HG03457 (cell line): Measurements from ENCODE around the gene NEXN.
A peak's percentile ranks its signal among the peaks of the same experiment; 100 is the strongest.
"Not testable (repeated sequence)": the region's sequence is repeated elsewhere in the genome, so short reads cannot be mapped to it uniquely, and the experiment has no call there.

Experiments
- ATAC-seq: cut with Tn5 transposase; IDR thresholded peaks from one replicate; pipeline ENCODE4 v1.9.1; 2021; ENCODE audit warnings: moderate number of reproducible peaks; ENCODE audit not compliant: unreplicated experiment

Gene NEXN

GRCh38 chr1:77958850-77959249 is 70.4 kb downstream of the NEXN start:
- no peak for ATAC-seq

- no peak for ATAC-seq
Measured at GRCh38 chr1:77961392-77961791, 73.0 kb downstream of the NEXN start.

- ATAC-seq: no peak
Measured at GRCh38 chr1:77966291-77966690, 77.9 kb downstream of the NEXN start.

- ATAC-seq: no peak
Measured at GRCh38 chr1:77970192-77970591, 81.8 kb downstream of the NEXN start.

- ATAC-seq: no peak
Measured at GRCh38 chr1:77972080-77972479, 83.7 kb downstream of the NEXN start.

- no peak for ATAC-seq
Measured at GRCh38 chr1:77975386-77975785, 87.0 kb downstream of the NEXN start.

GRCh38 chr1:77975907-77976306 is 87.5 kb downstream of the NEXN start:
- no peak for ATAC-seq

- no peak for ATAC-seq
Measured at GRCh38 chr1:77976433-77977076, 88.1 kb downstream of the NEXN start.

- no peak for ATAC-seq
Measured at GRCh38 chr1:77977989-77978292, 89.5 kb downstream of the NEXN start.

GRCh38 chr1:77978293-77978968 is 90.0 kb downstream of the NEXN start:
- peak; percentile 74 for ATAC-seq

- ATAC-seq: peak; percentile 70
Measured at GRCh38 chr1:77978969-77979876, 90.8 kb downstream of the NEXN start, which contains the start of gene FUBP1. TSS of gene FUBP1 (minus strand) at chr1:77979072. CDS start at chr1:77979004, 68 bp downstream.

- ATAC-seq: not testable (repeated sequence)
Measured at GRCh38 chr1:77983352-77983996, 95.0 kb downstream of the NEXN start.

- ATAC-seq: no peak
Measured at GRCh38 chr1:77983997-77984355, 95.6 kb downstream of the NEXN start.

GRCh38 chr1:77984629-77985028 is 96.2 kb downstream of the NEXN start:
- ATAC-seq: no peak

GRCh38 chr1:77986810-77987209 is 98.4 kb downstream of the NEXN start:
- ATAC-seq: no peak

- no peak for ATAC-seq
Measured at GRCh38 chr1:77987919-77988318, 99.5 kb downstream of the NEXN start.

- no peak for ATAC-seq
Measured at GRCh38 chr1:77989744-77990143, 101.3 kb downstream of the NEXN start.

GRCh38 chr1:77990629-77991204 is 102.3 kb downstream of the NEXN start:
- no peak for ATAC-seq

- no peak for ATAC-seq
Measured at GRCh38 chr1:77991638-77992037, 103.2 kb downstream of the NEXN start.
